T-helper 1 cell treated with Interleukin-12 subunit alpha and Interleukin-12 subunit beta and Interleukin-4 antibody, amounts not matched to agents 30 μg/mL and 1 μg/mL, for 36 hours (primary cell): ENCODE measurements around the gene NEK4.

Experiments
- H3K27ac Mint-ChIP-seq: one replicate; pipeline ENCODE4 v1.8.0; 2021; ENCODE audit warnings: mild to moderate bottlenecking, mixed read lengths
- H3K27me3 Mint-ChIP-seq: one replicate; pipeline ENCODE4 v1.8.0; 2021; ENCODE audit warnings: low read depth, mixed read lengths
- H3K36me3 Mint-ChIP-seq: one replicate; pipeline ENCODE4 v1.8.0; 2021; ENCODE audit warnings: low read depth, mixed read lengths
- H3K4me1 Mint-ChIP-seq: one replicate; pipeline ENCODE4 v1.8.0; 2021; ENCODE audit warnings: low read depth, mixed read lengths
- H3K4me3 Mint-ChIP-seq: one replicate; pipeline ENCODE4 v1.8.0; 2021; ENCODE audit warnings: mild to moderate bottlenecking, moderate library complexity, mixed read lengths
- H3K9me3 Mint-ChIP-seq: one replicate; pipeline ENCODE4 v1.8.0; 2021; ENCODE audit warnings: mixed read lengths

The NEK4 gene

DNA sequence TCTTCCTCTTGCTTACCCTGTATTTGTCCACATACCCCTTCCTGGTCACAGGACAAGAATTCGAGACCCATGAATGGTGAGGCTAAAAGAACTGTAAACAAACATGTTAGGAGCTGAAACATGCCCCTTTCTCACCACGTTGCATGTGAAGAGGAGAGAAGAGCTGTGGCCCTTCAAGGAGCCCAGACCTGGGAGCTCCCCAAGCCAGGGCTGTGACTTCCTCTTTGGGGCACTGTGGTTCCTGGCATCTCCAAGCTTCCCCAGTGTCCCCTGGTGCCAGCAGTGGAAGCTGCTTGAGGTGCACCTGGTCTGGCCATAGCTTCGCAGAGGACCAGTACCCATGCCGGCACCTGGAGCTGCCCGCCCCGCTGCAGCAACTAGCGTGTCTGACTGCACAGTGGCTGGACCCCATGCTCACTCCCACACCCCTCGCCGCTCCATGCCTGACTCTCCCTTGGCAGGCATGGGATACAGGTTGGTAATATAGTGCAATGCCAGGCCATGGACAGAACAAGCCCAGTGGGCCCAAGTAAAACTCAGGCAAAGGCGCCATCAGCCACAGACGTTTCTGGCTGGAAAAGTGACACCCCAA, 54.9 kb downstream of the NEK4 start:
- Mint-ChIP-seq H3K27ac (no peak overlapping the region), H3K4me1 (peaks cover 10% of the 10 kb centered on the region), H3K27me3 (no peaks in the 10 kb centered on the region), H3K9me3 (peaks cover 3% of the 10 kb centered on the region), H3K4me3 (no peak overlapping the region), H3K36me3 (peaks cover 10% of the 10 kb centered on the region)

DNA sequence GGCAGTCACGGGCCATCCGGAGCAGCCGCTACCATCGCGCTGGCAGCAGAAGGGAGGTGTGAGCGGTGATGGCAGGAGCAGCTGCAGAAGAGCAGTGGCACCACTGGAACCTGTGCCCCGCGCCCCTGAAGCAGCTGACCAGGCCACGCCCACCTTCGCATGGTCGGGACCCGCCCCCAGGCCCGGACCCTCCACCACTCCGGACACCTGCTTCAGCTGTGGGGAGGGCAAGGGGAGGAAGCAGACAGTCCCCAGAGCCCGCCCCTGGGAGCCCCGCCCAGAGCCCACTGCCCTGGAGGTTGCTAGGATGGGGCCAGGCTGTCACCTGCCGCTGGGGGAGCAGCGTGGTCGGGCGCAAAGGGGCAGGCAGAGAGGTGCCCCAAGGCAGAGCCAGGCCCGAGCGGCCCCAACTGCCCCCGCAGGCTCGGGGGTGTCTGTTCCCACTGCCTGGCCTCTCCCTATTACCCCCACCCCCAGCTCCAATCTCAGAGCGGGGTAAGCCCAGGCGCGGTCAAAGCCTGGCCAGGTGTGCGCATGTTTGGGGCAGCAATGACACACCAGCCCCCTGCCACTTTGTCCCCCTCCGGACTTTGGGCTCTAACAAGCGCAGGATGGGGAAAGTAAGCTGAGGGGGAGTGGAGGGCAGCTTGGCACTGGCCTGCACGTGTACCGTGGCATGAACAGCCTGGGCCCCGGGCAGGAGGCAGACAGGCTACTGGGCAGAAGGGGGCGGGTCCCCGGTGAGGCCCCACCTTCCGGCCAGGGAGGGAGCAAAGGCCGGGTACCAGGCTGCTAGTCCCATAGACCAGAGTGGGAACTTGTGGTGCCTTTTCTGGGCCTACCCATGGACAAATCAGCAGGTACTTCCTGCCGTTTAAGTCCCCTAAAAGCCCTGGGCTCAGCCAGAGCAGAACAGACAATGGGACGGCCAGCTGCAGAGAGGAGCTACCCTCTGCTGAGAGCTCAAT, 56.1 kb downstream of the NEK4 start:
- no peaks in the 10 kb centered on the region for H3K27me3 Mint-ChIP-seq
- no peak overlapping the region for H3K4me3 Mint-ChIP-seq
- H3K36me3 Mint-ChIP-seq = peaks cover 6% of the 10 kb centered on the region
- peaks cover 1% of the 10 kb centered on the region for H3K9me3 Mint-ChIP-seq
- no peak overlapping the region for H3K27ac Mint-ChIP-seq
- peaks cover 1% of the 10 kb centered on the region for H3K4me1 Mint-ChIP-seq

DNA sequence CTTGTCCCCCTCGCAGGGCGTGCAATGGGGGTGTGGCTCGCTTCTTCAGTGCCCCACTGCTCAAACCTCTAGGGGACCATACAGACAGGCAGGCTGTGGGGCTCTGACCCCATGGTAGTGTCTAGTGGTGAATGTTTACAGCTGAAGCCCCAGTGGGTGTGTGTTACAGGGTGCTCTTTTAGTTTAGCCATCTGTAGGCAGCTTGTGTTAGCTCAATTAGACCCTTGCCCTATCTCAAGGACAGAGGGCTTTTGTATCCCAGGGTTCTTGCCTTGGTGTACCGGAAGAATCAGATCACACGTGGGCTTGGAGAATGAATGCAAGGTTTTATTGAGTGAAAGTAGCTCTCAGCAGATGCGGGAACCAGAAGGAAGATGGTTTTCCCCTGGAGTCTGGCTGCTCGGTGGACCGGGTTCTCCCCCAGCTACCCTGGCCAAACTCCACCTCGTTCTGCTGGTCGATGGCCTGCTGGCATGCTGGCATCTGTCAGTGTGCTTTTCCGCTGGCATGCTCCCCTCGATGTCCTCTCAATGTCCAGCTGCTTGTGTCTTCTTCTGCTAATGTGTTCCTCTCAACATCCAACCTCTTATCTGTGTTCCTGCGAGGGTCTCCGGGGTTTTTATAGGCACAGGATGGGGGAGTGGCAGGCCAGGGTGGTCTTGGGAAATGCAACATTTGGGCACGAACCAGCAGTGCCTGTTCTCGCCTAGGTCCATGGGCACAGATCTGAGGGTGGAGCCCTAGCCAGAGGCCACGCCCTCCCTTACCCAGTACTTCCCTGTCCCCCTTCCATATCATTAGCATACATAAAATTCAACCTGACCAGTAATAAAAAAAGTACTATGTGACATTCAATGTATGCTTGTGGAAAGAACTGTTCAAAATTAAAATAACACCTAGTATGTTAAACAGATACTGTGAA, 58.2 kb downstream of the NEK4 start:
- Mint-ChIP-seq H3K4me1 (peaks cover 8% of the 10 kb centered on the region), H3K27ac (no peak overlapping the region), H3K4me3 (no peak overlapping the region), H3K9me3 (no peaks in the 10 kb centered on the region), H3K36me3 (peaks cover 15% of the 10 kb centered on the region), H3K27me3 (no peaks in the 10 kb centered on the region)

DNA sequence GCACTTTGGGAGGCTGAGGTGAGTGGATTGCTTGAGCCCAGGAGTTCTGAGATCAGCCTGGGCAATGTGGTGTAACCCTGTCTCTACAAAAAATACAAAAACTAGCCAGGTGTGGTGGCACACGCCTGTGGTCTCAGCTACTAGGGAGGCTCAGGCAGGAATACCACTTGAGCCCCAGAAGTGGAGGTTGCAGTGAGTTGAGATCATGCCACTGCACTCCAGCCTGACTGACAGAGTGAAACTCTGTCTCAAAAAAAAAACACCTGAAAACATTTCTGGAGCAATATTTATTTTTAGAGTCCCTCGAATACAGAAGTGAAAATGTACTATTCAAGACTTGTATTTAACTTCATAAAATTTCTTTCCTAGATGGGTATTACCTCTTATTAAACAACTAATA, 60.2 kb downstream of the NEK4 start:
- no peaks in the 10 kb centered on the region for H3K27me3 Mint-ChIP-seq
- H3K9me3 Mint-ChIP-seq = no peaks in the 10 kb centered on the region
- no peak overlapping the region for H3K4me3 Mint-ChIP-seq
- H3K4me1 Mint-ChIP-seq = peaks cover 16% of the 10 kb centered on the region
- H3K36me3 Mint-ChIP-seq = peaks cover 11% of the 10 kb centered on the region
- H3K27ac Mint-ChIP-seq = no peak overlapping the region

DNA sequence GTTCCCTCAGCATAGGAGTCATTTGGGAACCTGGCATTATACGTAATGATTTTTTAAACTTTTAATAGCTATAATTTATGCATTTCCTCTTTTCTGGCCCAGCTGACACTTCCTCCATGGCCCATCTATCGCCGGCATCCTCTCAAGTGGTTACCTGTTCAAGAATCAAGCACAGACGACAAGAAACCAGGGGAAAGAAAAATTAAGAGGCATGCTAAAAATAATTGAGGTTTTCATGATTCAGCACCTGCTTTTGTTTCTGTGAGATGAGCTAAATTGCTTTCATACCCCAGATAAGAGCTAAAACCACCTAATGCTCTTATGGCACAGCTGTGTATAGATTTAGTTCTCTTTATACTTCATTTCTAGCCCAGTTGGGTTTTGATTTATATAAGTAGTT, 63.2 kb downstream of the NEK4 start:
- Mint-ChIP-seq H3K27me3 (no peaks in the 10 kb centered on the region), H3K27ac (peak overlapping the region; percentile 70), H3K4me3 (peak overlapping the region; percentile 76), H3K36me3 (peaks cover 12% of the 10 kb centered on the region), H3K4me1 (peaks cover 31% of the 10 kb centered on the region), H3K9me3 (no peaks in the 10 kb centered on the region)

DNA sequence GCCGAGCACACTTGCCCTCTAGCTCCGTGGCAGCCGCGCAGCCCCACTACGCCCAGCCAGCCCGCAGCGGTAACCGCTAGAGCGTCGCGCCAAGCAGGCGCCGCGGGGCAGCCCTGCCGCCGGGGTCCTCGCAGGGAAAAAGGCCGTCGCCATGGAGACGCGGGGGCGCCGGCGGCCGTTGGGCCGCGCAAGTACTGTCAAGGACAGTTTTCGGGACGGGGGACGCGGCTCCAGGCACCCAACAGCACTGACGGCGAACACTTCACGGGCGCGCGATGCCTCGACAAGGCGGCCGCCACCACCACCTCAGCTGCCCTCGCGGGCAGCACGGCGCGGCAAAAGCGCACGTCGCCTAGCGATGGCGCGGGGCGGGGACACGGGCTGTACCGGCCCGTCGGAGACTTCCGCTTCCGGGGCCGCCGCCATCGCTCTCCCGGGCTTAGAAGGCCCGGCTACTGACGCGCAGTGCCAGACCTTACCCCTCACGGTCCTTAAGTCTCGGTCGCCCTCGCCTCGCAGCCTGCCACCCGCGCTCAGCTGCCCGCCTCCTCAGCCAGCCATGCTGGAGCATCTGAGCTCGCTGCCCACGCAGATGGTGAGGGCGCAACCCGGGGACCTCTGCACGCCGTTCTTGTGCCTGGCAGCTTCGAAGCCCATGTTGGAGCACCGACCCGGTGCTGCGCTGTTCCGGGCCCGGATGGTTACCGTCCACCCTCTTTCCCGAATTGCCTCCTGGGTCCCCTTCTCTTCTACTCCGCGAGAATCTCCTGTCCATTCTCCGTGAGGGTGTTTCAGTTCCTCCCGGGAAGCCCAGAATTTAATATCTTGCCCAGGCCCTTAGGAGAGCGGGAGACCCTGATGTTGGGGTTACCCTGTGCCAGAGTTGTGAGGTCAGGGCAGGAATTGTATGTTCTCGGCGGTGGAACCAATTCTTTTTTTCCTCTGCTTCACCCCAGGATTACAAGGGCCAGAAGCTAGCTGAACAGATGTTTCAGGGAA, 64.8 kb downstream of the NEK4 start, which contains the start of the genes GLT8D1 and SPCS1:
Gene GLT8D1, minus strand, starts transcription at position 104 of the 999 bp plus-strand sequence. CDS start 5,331 bp downstream, outside the sequence.
Gene SPCS1, plus strand, starts transcription at position 419 of the 999 bp plus-strand sequence. Its CDS starts 141 bp downstream, at position 560.
- peak within 1 kb of the TSS; percentile 88 for H3K27ac Mint-ChIP-seq
- H3K4me1 Mint-ChIP-seq = peaks cover 32% of the 10 kb centered on the region
- no peaks in the 10 kb centered on the region for H3K9me3 Mint-ChIP-seq
- H3K27me3 Mint-ChIP-seq = no peaks in the 10 kb centered on the region
- H3K36me3 Mint-ChIP-seq = peaks cover 12% of the 10 kb centered on the region
- peak within 1 kb of the TSS; percentile 90 for H3K4me3 Mint-ChIP-seq

DNA sequence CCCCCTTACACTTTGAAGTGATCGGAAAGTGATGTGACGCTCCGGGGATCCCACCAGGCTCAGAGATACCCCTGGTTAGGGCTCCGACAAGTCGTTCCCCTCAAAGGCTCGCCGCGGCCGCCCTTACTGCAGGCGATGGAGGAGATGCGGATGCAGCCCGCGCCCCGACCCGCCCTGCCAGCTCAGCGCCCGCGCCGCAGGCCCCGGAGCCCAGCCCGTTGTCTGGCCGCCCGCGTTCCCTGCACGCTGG, 65.4 kb downstream of the NEK4 start:
- peaks cover 12% of the 10 kb centered on the region for H3K36me3 Mint-ChIP-seq
- peak overlapping the region; percentile 87 for H3K27ac Mint-ChIP-seq
- H3K27me3 Mint-ChIP-seq = no peaks in the 10 kb centered on the region
- H3K4me1 Mint-ChIP-seq = peaks cover 32% of the 10 kb centered on the region
- H3K9me3 Mint-ChIP-seq = no peaks in the 10 kb centered on the region
- H3K4me3 Mint-ChIP-seq = peak overlapping the region; percentile 90

DNA sequence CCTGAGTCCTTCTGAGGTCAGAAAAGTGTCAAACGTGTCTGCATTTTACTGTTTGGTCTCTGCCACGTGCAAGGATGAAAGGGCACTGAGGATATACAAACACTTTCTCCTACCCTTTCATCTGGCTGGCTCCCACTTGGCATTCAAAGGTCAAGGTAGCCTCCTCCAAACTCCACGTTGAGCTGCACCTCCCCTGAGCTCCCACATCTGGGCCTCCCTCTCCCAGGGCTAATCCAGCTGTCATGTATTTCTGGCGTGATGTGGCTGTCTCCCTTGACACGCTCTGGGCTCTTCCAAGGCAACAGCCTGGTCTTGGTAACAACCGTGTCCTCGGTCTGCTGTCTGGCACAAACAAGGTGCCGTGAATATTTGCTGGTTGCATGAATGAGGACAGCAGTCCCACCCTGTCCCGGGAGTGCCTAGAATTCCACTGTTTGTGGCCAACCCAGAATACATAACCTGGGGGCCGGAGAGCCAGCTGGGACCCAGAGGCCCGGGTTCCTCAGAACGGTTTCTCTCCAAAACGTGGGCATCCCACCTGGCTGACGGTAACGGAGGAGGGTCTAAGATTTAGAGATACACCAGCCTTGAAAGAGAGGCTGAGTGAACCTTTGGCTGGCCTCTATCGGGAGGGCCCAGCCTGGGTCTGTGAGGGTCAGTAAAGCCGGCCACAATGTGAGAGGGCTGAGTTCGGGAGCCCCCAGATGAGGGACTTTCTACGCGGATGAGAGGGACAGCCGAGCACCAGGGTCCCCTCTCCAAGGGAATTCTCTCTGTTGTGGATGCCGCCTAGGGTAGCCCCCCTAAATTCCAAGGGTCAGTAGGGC, 65.9 kb downstream of the NEK4 start:
- peak overlapping the region; percentile 90 for H3K4me3 Mint-ChIP-seq

DNA sequence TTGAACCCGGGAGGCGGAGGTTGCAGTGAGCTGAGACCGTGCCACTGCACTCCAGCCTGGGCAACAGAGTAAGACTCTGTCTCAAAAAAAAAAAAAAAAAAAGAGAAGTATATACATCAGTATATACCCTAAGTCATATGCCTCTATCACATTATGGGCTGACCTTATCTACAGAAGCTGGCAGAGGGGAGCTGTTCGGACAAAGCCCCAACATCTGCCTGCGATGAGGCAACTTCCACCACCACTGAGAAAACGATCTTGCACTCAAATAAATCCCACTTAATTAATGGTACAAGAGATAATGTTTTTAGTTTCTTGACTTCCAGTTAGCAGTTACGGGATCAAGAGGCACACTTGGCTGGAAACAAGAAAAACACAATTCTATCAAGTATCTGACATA, 67.4 kb downstream of the NEK4 start:
- H3K27ac Mint-ChIP-seq = no peak overlapping the region

More for the DNA sequence above, 65.9 kb downstream of the NEK4 start:
- no peaks in the 10 kb centered on the region for H3K9me3 Mint-ChIP-seq
- no peaks in the 10 kb centered on the region for H3K27me3 Mint-ChIP-seq
- H3K36me3 Mint-ChIP-seq = peaks cover 12% of the 10 kb centered on the region
- H3K27ac Mint-ChIP-seq = peak overlapping the region; percentile 87
- peaks cover 35% of the 10 kb centered on the region for H3K4me1 Mint-ChIP-seq

DNA sequence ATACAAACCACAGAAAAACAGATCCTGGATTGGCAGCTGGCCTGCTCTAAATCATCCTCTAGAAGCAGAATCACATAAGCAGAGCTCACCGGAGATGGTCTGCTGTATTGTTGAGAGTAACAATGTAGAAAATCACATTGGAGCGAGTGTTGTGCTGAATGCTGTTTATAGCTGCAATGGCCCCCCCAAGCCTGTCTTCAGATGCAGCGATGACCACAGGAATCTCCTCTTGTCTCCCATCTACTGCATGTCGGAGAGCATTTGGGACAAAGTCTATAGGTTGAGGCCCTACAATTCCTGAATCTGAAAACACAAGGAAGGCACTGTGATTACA, 73.1 kb downstream of the NEK4 start:
- H3K4me3 Mint-ChIP-seq = no peak overlapping the region
- H3K4me1 Mint-ChIP-seq = peaks cover 10% of the 10 kb centered on the region
- H3K36me3 Mint-ChIP-seq = peaks cover 47% of the 10 kb centered on the region
- H3K27ac Mint-ChIP-seq = no peak overlapping the region
- H3K27me3 Mint-ChIP-seq = no peaks in the 10 kb centered on the region
- H3K9me3 Mint-ChIP-seq = no peaks in the 10 kb centered on the region

More for the DNA sequence above, 67.4 kb downstream of the NEK4 start:
- peaks cover 12% of the 10 kb centered on the region for H3K36me3 Mint-ChIP-seq
- H3K4me3 Mint-ChIP-seq = peak overlapping the region; percentile 19
- H3K9me3 Mint-ChIP-seq = no peaks in the 10 kb centered on the region
- H3K27me3 Mint-ChIP-seq = no peaks in the 10 kb centered on the region
- H3K4me1 Mint-ChIP-seq = peaks cover 34% of the 10 kb centered on the region

DNA sequence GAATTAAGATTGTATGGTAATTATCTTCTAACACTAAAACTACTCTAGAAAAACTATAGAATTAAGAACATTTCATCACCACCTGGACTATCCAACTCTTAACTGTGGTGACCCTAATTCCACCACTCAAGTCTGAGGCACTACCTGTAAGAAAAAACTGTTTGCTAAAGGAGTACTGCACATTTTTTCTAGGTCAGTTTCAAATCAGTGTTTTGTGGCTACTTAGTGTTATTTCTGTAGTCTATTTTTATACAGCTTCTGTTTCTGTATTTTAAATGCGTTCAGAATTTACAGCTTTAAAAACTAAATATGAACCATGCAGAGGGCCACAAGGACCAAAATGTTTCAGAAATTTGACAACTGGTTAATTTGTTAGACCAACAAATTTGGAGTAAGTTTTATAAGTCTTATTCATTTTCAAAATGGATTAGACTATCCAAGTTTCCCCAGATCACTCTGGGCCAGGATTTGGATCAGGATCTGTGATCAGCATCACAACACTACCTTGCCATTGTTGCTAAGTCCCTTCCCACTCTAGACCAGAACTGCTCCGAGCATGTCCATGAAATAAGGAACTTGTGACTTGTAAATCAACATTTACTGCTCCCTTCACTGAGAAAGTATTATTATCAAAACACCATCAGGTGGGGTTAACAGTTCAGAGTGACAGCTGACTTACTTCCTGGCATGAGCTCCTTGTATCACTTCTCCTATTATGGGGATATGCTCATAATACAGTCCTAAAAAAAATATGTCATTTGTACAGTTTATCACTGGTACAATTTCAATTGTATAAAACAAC, 73.7 kb downstream of the NEK4 start:
- Mint-ChIP-seq H3K27ac (no peak overlapping the region), H3K4me3 (no peak overlapping the region), H3K27me3 (no peaks in the 10 kb centered on the region), H3K36me3 (peaks cover 47% of the 10 kb centered on the region), H3K9me3 (no peaks in the 10 kb centered on the region), H3K4me1 (peaks cover 10% of the 10 kb centered on the region)
